Breast epithelium (tissue), 3 donors: Measurements from ENCODE around the gene OR14I1.

Experiments
- CTCF ChIP-seq, 3 donors: fragments of 450-650 bp; IDR thresholded peaks; one replicate each; pipeline ENCODE4 v1.5.1; 2016 to 2017; ENCODE audit warnings: antibody characterized with exemption in 3 of 3, mild to moderate bottlenecking in 3 of 3, moderate library complexity in 3 of 3
- POLR2AphosphoS5 ChIP-seq, 3 donors: sonication (generic); formaldehyde crosslinking; IDR thresholded peaks; one replicate each; pipeline ENCODE4 v1.6.1; 2017; ENCODE audit warnings: antibody characterized with exemption in 3 of 3

GRCh38 chr1:248710305-248710900, 7.8 kb upstream of the OR14I1 start:
- no peak for TF ChIP-seq CTCF (IDR thresholded peaks at IDR 0.05)
- no peak for TF ChIP-seq POLR2AphosphoS5 (IDR thresholded peaks at IDR 0.05)
